Subcutaneous abdominal adipose tissue (tissue), 5 donors: Measurements from ENCODE around the gene SIGLEC7.
"Not testable (repeated sequence)": the region's sequence is repeated elsewhere in the genome, so short reads cannot be mapped to it uniquely, and the experiment has no call there.

Experiments
- H3K27ac ChIP-seq: one replicate; pipeline ENCODE4 v1.7.0; 2013; ENCODE audit warnings: low read depth, mild to moderate bottlenecking, inconsistent platforms, low read length, moderate library complexity
- H3K27me3 ChIP-seq, 5 donors: one replicate each; pipeline ENCODE4 v1.7.0; 2013; ENCODE audit warnings: low read length in 5 of 5, inconsistent platforms in 1 of 5; ENCODE audit not compliant: control insufficient read depth in 5 of 5, insufficient read depth in 4 of 5
- H3K36me3 ChIP-seq, 5 donors: one replicate each; pipeline ENCODE4 v1.7.0; 2013; ENCODE audit warnings: low read length in 5 of 5; ENCODE audit not compliant: control insufficient read depth in 5 of 5, insufficient read depth in 5 of 5
- H3K4me1 ChIP-seq, 5 donors: one replicate each; pipeline ENCODE4 v1.7.0; 2013; ENCODE audit warnings: low read length in 5 of 5, mild to moderate bottlenecking in 3 of 5, moderate library complexity in 1 of 5; ENCODE audit not compliant: control insufficient read depth in 5 of 5, insufficient read depth in 5 of 5
- H3K4me3 ChIP-seq, 5 donors: one replicate each; pipeline ENCODE4 v1.7.0; 2013; ENCODE audit warnings: low read length in 5 of 5, low read depth in 1 of 5
- H3K9ac ChIP-seq, 5 donors: one replicate each; pipeline ENCODE4 v1.7.0; 2013; ENCODE audit warnings: low read length in 5 of 5, mild to moderate bottlenecking in 4 of 5, moderate library complexity in 3 of 5
- H3K9me3 ChIP-seq, 5 donors: one replicate each; pipeline ENCODE4 v1.7.0; 2013; ENCODE audit warnings: low read length in 5 of 5; ENCODE audit not compliant: control insufficient read depth in 5 of 5
- donor health status: healthy.
- donor health status: healthy.
- donor health status: healthy.
- donor health status: healthy.
- donor health status: healthy.

The SIGLEC7 gene

GRCh38 chr19:51136851-51137551 lies 5.1 kb upstream of the SIGLEC7 start:
- Histone ChIP-seq H3K27ac (peak overlapping the region; percentile 9), H3K9me3 (no peaks in the 10 kb centered on the region), H3K4me3 (no peak overlapping the region), H3K27me3 (peaks cover 0 to 16% (median 8%) of the 10 kb centered on the region in 5 donors), H3K4me1 (peaks cover 1 to 45% (median 29%) of the 10 kb centered on the region in 5 donors), H3K9ac (no peak overlapping the region), H3K36me3 (no peaks in the 10 kb centered on the region)

- no peaks in the 10 kb centered on the region for H3K9me3 ChIP-seq
- no peaks in the 10 kb centered on the region for H3K36me3 ChIP-seq
- H3K27ac ChIP-seq = peak overlapping the region; percentile 9
- H3K27me3 ChIP-seq = peaks cover 0 to 21% (median 12%) of the 10 kb centered on the region in 5 donors
- H3K9ac ChIP-seq = peak overlapping the region in 1 of 5 donors; percentile 10
- H3K4me3 ChIP-seq = no peak overlapping the region
- peaks cover 0 to 47% (median 26%) of the 10 kb centered on the region in 5 donors for H3K4me1 ChIP-seq
Observed at GRCh38 chr19:51137792-51138425, 4.2 kb upstream of the SIGLEC7 start.

- H3K9me3 ChIP-seq = no peaks in the 10 kb centered on the region
- no peak overlapping the region for H3K27ac ChIP-seq
- H3K9ac ChIP-seq = no peak overlapping the region
- peaks cover 0 to 51% (median 26%) of the 10 kb centered on the region in 5 donors for H3K4me1 ChIP-seq
- peaks cover 0 to 21% (median 13%) of the 10 kb centered on the region in 5 donors for H3K27me3 ChIP-seq
- no peaks in the 10 kb centered on the region for H3K36me3 ChIP-seq
- no peak overlapping the region for H3K4me3 ChIP-seq
Observed at GRCh38 chr19:51138549-51138979, 3.5 kb upstream of the SIGLEC7 start.

- Histone ChIP-seq H3K9ac (no peak overlapping the region), H3K9me3 (no peaks in the 10 kb centered on the region), H3K4me3 (no peak overlapping the region), H3K27me3 (peaks cover 0 to 21% (median 13%) of the 10 kb centered on the region in 5 donors), H3K36me3 (no peaks in the 10 kb centered on the region), H3K27ac (peak overlapping the region; percentile 23), H3K4me1 (peaks cover 0 to 60% (median 26%) of the 10 kb centered on the region in 5 donors)
Observed at GRCh38 chr19:51139299-51140014, 2.6 kb upstream of the SIGLEC7 start.

GRCh38 chr19:51140441-51140840 lies 1.7 kb upstream of the SIGLEC7 start:
- H3K9ac ChIP-seq = no peak overlapping the region
- peaks cover 0 to 21% (median 13%) of the 10 kb centered on the region in 5 donors for H3K27me3 ChIP-seq
- H3K4me1 ChIP-seq = peaks cover 0 to 64% (median 26%) of the 10 kb centered on the region in 5 donors
- H3K4me3 ChIP-seq = no peak overlapping the region
- no peaks in the 10 kb centered on the region for H3K9me3 ChIP-seq
- no peaks in the 10 kb centered on the region for H3K36me3 ChIP-seq
- H3K27ac ChIP-seq = no peak overlapping the region

GRCh38 chr19:51141181-51141580 lies 920 bp upstream of the SIGLEC7 start:
- Histone ChIP-seq H3K27me3 (peaks cover 0 to 21% (median 13%) of the 10 kb centered on the region in 5 donors), H3K4me1 (peaks cover 0 to 62% (median 26%) of the 10 kb centered on the region in 5 donors), H3K9ac (no peak overlapping the region), H3K27ac (no peak overlapping the region), H3K9me3 (no peaks in the 10 kb centered on the region), H3K4me3 (no peak overlapping the region), H3K36me3 (no peaks in the 10 kb centered on the region)

- H3K27me3 ChIP-seq = peaks cover 0 to 21% (median 13%) of the 10 kb centered on the region in 5 donors
Observed at GRCh38 chr19:51142809-51143475, 841 bp downstream of the SIGLEC7 start.

GRCh38 chr19:51143486-51143885 lies 1.4 kb downstream of the SIGLEC7 start:
- H3K27me3 ChIP-seq = peaks cover 0 to 17% (median 11%) of the 10 kb centered on the region in 5 donors
- H3K36me3 ChIP-seq = no peaks in the 10 kb centered on the region
- peak overlapping the region in 1 of 5 donors; percentile 13 for H3K4me3 ChIP-seq
- H3K9me3 ChIP-seq = no peaks in the 10 kb centered on the region
- peaks cover 2 to 57% (median 24%) of the 10 kb centered on the region in 5 donors for H3K4me1 ChIP-seq
- H3K9ac ChIP-seq = peak overlapping the region in 1 of 5 donors; percentile 13
- H3K27ac ChIP-seq = no peak overlapping the region

More at GRCh38 chr19:51142809-51143475, 841 bp downstream of the SIGLEC7 start:
- H3K4me3 ChIP-seq = peak overlapping the region in 1 of 5 donors; percentile 13
- H3K27ac ChIP-seq, H3K9ac ChIP-seq, H3K9me3 ChIP-seq, H3K36me3 ChIP-seq: not testable (repeated sequence)
- H3K4me1 ChIP-seq = peaks cover 2 to 59% (median 26%) of the 10 kb centered on the region in 5 donors

- H3K27me3 ChIP-seq = peaks cover 0 to 15% (median 11%) of the 10 kb centered on the region in 5 donors
- no peaks in the 10 kb centered on the region for H3K36me3 ChIP-seq
- no peak overlapping the region for H3K9ac ChIP-seq
- no peak overlapping the region for H3K4me3 ChIP-seq
- peaks cover 2 to 53% (median 21%) of the 10 kb centered on the region in 5 donors for H3K4me1 ChIP-seq
- no peak overlapping the region for H3K27ac ChIP-seq
- no peaks in the 10 kb centered on the region for H3K9me3 ChIP-seq
Observed at GRCh38 chr19:51144482-51145045, 2.5 kb downstream of the SIGLEC7 start.
